ENCODE data around the gene PPP1R13L. TPM values are rescaled to one million over a fixed set of nuclear protein-coding genes. Genes with fewer than 3 reads are reported as not detected.

Gene PPP1R13L
- total and polyA plus RNA-seq, 2 donors (not counting 1 experiment from before 2014, with no cell fraction given), result 7.4 to 9.2 TPM

DNA sequence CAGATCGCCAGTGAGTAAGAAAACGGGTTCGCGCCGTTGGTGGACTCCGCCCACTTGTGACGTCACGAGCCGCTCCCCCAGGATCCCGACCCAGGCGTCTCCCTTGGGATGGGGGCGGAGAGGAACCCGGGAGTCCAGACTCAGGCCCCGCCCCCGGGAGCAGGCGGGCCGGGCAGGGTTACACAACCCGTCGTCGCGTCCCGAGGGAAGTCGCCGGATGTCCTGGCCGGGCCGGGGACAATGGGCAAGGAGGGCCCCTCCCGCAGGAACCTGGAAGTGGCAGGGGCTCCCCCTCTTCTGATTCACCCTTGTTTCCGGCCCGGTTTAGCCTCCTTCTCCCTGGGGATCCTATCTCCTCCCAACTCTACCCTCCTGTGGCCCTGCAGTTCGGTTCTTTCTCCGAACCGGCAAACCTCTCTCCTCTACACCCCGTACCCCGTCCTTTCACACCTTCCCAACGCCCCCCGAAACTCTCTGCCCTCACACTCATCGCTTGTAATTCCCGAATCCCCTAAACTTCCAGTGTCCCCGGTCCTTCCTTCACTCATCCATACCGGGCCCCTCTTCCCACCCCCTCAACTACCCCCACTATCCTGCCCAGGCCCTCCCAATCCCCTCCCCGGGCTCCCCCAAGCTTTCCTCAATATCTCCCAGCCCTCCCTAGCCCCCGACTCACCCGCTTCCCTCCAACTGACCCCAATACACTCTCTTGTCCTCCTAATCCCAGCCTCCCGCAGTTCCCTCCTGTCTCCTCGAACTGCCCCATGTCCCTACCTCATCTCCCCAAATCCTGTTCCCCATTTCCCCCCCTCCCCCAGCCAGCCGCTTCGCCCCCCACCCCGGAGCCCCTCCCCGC lies 38.8 kb upstream of the PPP1R13L start:
- H3K4me1 ChIP-seq (ENCODE audit: control insufficient read depth in 2 of 2, insufficient read depth in 2 of 2, low read length in 2 of 2), result peaks cover 35 to 44% of the 10 kb centered on the region in 2 donors
- Mint-ChIP-seq H3K4me3 (peak overlapping the region; percentile 78), H3K27ac (peak overlapping the region; percentile 95), H3K9me3 (ENCODE audit: insufficient read depth) (no peaks in the 10 kb centered on the region), H3K4me1 (peaks cover 50% of the 10 kb centered on the region), H3K27me3 (no peaks in the 10 kb centered on the region)
- intact Hi-C loops (cut with micrococcal nuclease), result loop anchor here (1.0 to 5.0 kb wide), 2 partner anchors 24 to 36 kb away; partner anchors contain the start of genes FOSB, POLR1G and PPP1R13L
- no peak overlapping the region for H2AFZ ChIP-seq (ENCODE audit: insufficient read depth, low read depth, low read length, poor library complexity, severe bottlenecking)
- DNase-seq, result peak; percentile 86
- peak overlapping the region; percentile 63 to 95 for H3K27ac ChIP-seq (ENCODE audit: low read length in 2 of 2)
- no peaks in the 10 kb centered on the region for H4K20me1 ChIP-seq (ENCODE audit: control insufficient read depth, insufficient read depth, low read length, poor library complexity, severe bottlenecking)
- ATAC-seq (ENCODE audit: low read depth), result peak; percentile 32
- H3K9me3 ChIP-seq (ENCODE audit: control extremely low read depth in 1 of 3, control insufficient read depth in 2 of 3, insufficient read depth in 1 of 3, low read length in 2 of 3), result no peaks in the 10 kb centered on the region
- peak overlapping the region; percentile 6 to 82 (median 55) for H3K4me3 ChIP-seq (ENCODE audit: control extremely low read depth in 1 of 5, extremely low read depth in 1 of 5, insufficient read depth in 1 of 5, low read depth in 2 of 5, low read length in 4 of 5)
- TF ChIP-seq, protein P1, sequence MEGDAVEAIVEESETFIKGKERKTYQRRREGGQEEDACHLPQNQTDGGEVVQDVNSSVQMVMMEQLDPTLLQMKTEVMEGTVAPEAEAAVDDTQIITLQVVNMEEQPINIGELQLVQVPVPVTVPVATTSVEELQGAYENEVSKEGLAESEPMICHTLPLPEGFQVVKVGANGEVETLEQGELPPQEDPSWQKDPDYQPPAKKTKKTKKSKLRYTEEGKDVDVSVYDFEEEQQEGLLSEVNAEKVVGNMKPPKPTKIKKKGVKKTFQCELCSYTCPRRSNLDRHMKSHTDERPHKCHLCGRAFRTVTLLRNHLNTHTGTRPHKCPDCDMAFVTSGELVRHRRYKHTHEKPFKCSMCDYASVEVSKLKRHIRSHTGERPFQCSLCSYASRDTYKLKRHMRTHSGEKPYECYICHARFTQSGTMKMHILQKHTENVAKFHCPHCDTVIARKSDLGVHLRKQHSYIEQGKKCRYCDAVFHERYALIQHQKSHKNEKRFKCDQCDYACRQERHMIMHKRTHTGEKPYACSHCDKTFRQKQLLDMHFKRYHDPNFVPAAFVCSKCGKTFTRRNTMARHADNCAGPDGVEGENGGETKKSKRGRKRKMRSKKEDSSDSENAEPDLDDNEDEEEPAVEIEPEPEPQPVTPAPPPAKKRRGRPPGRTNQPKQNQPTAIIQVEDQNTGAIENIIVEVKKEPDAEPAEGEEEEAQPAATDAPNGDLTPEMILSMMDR (IDR thresholded peaks at IDR 0.05), result no peak
- no peak for TF ChIP-seq EZH2 (IDR thresholded peaks at IDR 0.05; ENCODE audit: borderline replicate concordance, insufficient read depth, low read depth, low read length, poor library complexity, severe bottlenecking)
- H3K79me2 ChIP-seq (ENCODE audit: control insufficient read depth, insufficient read depth, low read length), result peaks cover 3% of the 10 kb centered on the region
- H3K27me3 ChIP-seq (replicated peaks in 1 of 4; ENCODE audit: control extremely low read depth in 1 of 4, control insufficient read depth in 3 of 4, insufficient read depth in 4 of 4, low read length in 3 of 4), result no peaks in the 10 kb centered on the region
- H3K4me2 ChIP-seq (replicated peaks; ENCODE audit: low read depth, low read length, poor library complexity, severe bottlenecking), result peak overlapping the region; percentile 100
- ChIA-PET POLR2A (interaction anchor here (0.7 kb wide), 1 partner anchor 69 kb away, joined by 7 read pairs; no protein-coding TSS in a partner anchor), CTCF (interaction anchor here (1.2 to 8.0 kb wide), 2 partner anchors 35 to 41 kb away, joined by 3 to 453 read pairs; no protein-coding TSS in a partner anchor)
- H3K36me3 ChIP-seq (replicated peaks in 1 of 2; ENCODE audit: control extremely low read depth in 1 of 2, control insufficient read depth in 1 of 2, extremely low read depth in 1 of 2, insufficient read depth in 2 of 2, low read length in 1 of 2), result no peaks in the 10 kb centered on the region
- under 1% methylated on average over 43 of the region's 49 CpGs for WGBS (ENCODE audit: insufficient coverage)
- peak overlapping the region; percentile 73 for H3K9ac ChIP-seq (ENCODE audit: low read length)

Data from B cell (primary cell).